ENCODE data around the gene TRIM14. TPM values are rescaled to one million over a fixed set of nuclear protein-coding genes. Genes with fewer than 3 reads are reported as not detected.

The TRIM14 gene
- total RNA-seq, 1 experiment from 2014 or later: 11.9 TPM

- Mint-ChIP-seq H3K9me3 (no peaks in the 10 kb centered on the region), H3K4me3 (no peak overlapping the region), H3K4me1 (no peaks in the 10 kb centered on the region), H3K36me3 (peaks cover 38% of the 10 kb centered on the region), H3K27ac (peak overlapping the region; percentile 48; the same call in 1 of the 2 replicates), H3K27me3 (ENCODE audit: low read depth) (no peaks in the 10 kb centered on the region)
- POLR2A ChIA-PET: no interaction called here
- CTCF ChIA-PET: no interaction called here
- no peak for TF ChIP-seq STAT6 (CRISPR knock-in tag; conservative IDR thresholded peaks at IDR 0.05; ENCODE audit: low read depth)
- TF ChIP-seq CBFB (CRISPR knock-in tag; IDR thresholded peaks at IDR 0.05; ENCODE audit: low read depth): no peak
- TF ChIP-seq ATF6 (CRISPR knock-in tag; IDR thresholded peaks at IDR 0.05): no peak
- no peak for TF ChIP-seq MXD4 (CRISPR knock-in tag; IDR thresholded peaks at IDR 0.05; ENCODE audit: borderline replicate concordance)
- no peak for TF ChIP-seq FOXP1 (CRISPR knock-in tag; IDR thresholded peaks at IDR 0.05; ENCODE audit: borderline replicate concordance)
- no peak for TF ChIP-seq NFYB (CRISPR knock-in tag; conservative IDR thresholded peaks at IDR 0.05; ENCODE audit: low read depth)
- TF ChIP-seq CTCF (IDR thresholded peaks at IDR 0.05): no peak
- TF ChIP-seq PREB (CRISPR knock-in tag; IDR thresholded peaks at IDR 0.05; ENCODE audit: borderline replicate concordance): no peak
- TF ChIP-seq OVOL2 (CRISPR knock-in tag; IDR thresholded peaks at IDR 0.05; ENCODE audit: borderline replicate concordance): no peak
- TF ChIP-seq ZNF671 (CRISPR knock-in tag; IDR thresholded peaks at IDR 0.05): no peak
- no peak for TF ChIP-seq TCF7 (CRISPR knock-in tag; IDR thresholded peaks at IDR 0.05; ENCODE audit: low read depth)
- TF ChIP-seq ETV6 (CRISPR knock-in tag; IDR thresholded peaks at IDR 0.05): no peak
- no peak for TF ChIP-seq MLX (CRISPR knock-in tag; IDR thresholded peaks at IDR 0.05)
- TF ChIP-seq ZSCAN18 (CRISPR knock-in tag; IDR thresholded peaks at IDR 0.05): no peak
- TF ChIP-seq NR1H2 (CRISPR knock-in tag; IDR thresholded peaks at IDR 0.05): no peak
- no peak for TF ChIP-seq TEAD4 (CRISPR knock-in tag; IDR thresholded peaks at IDR 0.05)
- no peak for TF ChIP-seq AFF4 (CRISPR knock-in tag; IDR thresholded peaks at IDR 0.05; ENCODE audit: borderline replicate concordance)
- no peak for TF ChIP-seq ZNF219 (CRISPR knock-in tag; IDR thresholded peaks at IDR 0.05; ENCODE audit: borderline replicate concordance)
- TF ChIP-seq NFATC4 (CRISPR knock-in tag; IDR thresholded peaks at IDR 0.05): no peak
- no peak for TF ChIP-seq NFE2L1 (CRISPR knock-in tag; IDR thresholded peaks at IDR 0.05)
- DNase-seq (ENCODE audit: low spot score) (no peak), ATAC-seq (no peak)
Measured at GRCh38 chr9:98152526-98152925, 33.5 kb upstream of the TRIM14 start.

All from WTC11 (cell line).